NCI-H526 treated with DMSO at 0.1 percent for 48 hours (cell line): ENCODE data around the gene DRG2.

ENCODE experiments used
- DNase-seq: peaks from one replicate; lab custom pipeline; 2025; lab: John Stamatoyannopoulos, UW

DRG2 gene

DNA sequence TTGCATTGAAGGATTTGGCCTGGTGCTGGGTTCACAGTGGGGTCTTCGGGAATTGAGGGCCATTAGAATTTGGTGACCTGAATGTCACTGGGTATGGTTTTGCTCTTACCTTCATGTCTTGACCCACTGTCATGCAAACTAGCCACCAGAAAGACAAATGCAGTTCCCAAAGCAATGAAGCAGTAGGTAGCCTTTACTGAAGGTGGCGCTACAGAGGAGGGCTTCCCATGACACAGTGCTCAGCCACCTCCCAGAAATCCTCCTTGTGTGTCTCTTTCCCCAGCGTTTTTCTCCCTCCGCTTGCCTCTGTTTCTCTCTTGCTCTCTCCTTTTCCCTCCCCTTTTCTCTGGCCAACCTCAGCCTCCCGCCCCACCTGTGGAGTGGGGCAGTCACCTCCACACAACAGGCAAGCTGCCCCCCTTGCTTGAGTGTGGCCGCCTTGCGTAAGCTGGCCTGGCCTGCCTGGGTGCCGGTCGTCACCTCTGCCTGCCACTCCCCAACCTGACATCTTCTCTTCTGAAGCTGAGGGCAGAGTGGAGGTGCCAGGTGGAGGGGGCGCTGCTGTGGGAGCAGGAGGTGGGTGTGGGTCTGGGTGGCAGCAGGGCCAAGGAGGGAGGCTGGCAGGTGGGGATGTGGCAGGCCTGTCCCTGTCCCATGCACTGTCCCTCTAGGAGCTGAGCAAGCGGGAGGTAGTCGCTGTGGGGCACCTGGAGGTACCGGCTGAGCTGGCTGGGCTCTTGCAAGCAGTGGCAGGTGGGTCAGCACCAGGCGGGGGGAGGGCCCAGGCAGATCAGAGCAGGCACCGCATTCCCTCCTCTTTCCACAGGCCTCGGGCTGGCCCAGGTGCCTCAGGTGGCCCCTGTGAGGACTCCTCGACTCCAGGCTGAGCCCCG is 55.5 kb downstream of the DRG2 start:
- no peak for DNase-seq

DNA sequence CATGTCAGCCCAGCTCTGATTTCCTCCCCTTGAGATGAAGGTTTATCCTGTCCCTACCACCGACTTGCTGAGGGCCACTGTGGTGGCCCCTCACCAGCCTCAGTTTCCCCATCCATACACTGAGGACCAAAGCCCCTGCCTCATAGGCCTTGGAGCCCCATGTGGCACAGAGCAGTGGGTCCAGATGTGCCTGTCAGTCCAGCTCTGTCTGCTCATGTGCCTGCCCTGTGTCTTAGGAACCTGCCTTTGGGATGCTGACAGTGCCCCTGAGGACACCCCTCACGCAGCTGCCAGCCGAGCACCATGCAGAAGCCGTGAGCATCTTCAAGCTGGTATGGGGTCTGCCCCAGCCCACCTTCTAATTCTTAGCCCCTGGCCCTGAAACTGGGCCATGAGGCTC is 56.5 kb downstream of the DRG2 start:
- DNase-seq: no peak

DNA sequence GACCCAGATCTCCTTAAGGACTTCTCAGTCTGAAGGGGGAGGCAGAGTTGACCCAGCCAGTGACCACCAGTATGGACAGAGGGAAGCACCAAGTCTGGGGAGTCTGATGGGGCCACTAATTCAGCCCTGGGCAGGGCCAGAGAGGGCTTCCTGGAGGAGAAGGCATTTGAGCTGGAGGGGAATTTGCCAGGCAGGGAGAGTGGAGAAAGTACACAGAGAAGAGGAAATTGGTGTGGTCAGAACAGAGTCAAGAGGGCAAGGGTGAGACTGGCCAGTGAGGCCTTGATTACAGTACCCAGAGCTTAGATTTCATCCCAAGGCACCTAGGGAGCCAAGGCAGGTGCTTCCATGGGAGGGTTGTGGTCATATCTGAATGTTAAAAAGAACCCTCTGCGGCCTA is 57.1 kb downstream of the DRG2 start:
- no peak for DNase-seq

DNA sequence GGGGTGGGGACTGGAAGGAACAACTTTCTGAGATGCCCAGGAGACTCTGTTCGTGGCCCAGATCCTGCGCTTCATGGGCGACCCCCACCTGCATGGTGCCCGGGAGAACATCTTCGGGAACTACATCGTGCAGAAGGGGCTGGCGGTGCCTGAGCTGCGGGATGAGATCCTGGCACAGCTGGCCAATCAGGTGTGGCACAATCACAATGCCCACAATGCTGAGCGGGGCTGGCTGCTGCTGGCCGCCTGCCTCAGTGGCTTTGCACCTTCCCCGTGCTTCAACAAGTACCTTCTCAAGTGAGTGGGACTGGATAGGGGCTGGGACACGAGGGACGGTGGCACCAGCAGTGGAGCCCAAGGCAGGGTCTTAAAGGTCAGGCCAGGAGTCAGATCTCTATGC is 58.1 kb downstream of the DRG2 start:
- no peak for DNase-seq

DNA sequence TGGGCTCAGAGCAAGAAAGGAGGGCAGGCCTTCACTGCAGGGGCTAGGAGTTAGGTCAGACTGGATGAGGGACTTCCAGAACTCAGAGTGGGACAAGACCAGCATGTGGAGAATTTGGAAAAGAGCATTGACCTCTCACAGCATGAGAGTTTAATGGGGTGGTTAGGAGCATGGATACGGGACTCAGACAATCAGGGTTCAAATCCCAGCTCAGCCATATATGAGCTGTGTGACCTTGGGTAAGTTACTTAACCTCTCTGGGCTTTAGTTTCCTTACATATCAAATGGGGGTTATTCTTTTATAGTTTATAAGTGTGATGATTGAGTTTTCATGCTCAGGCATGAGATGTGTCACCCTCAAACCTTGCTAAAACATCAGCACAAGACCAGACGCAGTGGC is 58.5 kb downstream of the DRG2 start:
- DNase-seq: no peak

DNA sequence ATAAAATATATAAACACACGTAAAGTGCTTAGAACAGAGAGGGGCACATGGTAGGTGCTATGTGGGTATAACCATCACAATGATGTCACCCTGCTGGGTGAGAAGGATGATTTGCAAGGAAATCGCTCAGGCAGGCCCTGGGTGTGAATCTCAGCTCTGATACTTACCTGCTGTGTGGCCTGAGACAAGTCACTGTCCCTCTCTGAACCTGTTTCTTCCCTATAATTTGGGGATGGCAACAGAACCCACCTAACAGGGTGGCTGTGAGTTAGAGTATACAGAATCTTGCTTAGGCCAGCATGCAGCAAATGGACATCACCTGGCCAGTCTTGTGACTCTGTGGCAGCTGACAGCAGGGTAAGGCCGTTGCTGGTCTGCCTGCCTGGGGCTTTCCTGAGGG is 59.2 kb downstream of the DRG2 start:
- DNase-seq: no peak

DNA sequence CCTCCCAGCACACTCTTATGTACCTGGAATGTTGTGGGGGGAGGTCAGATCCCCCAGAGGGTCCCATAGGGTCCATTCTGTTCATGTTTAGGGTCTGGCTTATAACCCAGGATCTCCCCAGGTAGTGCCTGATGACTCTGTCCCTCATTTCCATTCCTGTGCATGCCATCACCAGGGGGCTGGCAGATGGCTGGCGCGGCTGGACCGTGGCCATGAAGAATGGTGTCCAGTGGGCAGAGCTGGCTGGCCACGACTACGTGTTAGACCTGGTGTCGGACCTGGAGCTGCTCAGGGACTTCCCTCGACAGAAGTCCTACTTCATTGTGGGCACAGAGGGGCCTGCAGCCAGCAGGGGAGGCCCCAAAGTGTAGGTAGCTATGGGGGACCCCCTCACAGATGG is 60.8 kb downstream of the DRG2 start:
- DNase-seq: no peak

DNA sequence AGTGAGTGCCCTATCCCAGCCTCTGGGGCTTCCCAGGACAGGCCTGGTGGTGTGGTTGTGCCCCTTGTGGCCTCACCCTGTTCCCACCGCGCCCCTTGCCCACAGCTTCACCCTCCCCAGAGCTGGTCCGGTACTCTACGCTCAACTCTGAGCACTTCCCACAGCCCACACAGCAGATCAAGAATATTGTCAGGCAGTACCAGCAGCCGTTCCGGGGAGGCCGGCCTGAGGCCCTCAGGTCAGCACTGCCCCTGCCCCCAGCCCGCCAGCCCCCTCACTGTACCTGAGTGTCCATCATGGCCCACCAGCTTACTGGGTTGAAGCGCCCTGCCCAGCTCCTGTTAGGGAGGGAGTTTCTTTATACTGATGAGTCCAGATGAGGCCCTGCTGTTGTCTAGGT is 63.5 kb downstream of the DRG2 start:
- DNase-seq: no peak

DNA sequence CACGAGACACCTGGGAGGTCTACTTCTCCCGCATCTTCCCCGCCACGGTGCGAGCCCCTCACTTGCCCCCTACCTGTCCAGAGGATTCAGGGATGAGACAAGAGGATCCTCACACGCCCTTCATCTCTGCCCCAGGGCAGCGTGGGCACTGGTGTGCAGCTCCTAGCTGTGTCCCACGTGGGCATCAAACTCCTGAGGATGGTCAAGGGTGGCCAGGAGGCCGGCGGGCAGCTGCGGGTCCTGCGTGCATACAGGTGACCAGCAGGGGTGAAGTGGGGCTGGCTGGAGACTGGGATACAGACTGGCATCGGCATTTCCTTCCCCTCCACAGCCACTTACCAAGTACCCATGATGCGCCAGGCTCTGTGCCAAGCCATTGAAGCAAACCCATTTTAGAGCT is 67.4 kb downstream of the DRG2 start:
- no peak for DNase-seq

DNA sequence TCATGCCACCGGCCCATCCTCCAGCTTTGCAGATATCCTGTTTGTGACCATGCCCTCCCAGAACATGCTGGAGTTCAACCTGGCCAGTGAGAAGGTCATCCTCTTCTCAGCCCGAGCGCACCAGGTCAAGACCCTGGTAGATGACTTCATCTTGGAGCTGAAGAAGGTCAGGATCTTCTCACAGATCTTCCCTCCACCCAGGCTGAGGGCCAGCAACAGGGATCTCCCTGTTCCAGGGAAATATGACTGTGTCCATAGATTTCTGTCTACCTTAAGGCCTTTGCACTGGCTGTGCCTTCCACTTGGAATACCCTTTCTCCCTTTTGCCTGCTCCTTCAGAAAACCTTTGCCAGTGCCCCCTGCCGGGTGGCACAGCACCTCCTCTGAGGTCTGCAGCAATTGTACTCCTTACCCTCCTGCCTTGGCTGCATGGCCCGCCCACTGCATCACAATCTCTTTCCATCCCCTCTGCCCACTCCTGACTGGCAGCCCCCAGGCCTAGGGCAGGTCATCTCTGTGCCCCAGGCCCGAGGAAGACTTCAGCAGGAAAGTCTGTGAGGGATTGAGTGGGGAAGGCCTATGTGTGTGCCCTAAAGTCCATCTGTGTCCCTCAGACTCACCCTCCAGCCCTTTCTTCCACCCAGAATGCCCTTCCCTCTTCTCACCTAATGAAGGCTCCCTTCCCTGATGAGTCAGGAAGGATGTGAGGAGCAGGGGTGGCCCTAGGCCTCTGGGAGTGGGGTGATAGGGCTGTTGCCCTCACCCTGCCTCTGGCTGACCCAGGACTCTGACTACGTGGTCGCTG is 68.6 kb downstream of the DRG2 start:
- DNase-seq: no peak

DNA sequence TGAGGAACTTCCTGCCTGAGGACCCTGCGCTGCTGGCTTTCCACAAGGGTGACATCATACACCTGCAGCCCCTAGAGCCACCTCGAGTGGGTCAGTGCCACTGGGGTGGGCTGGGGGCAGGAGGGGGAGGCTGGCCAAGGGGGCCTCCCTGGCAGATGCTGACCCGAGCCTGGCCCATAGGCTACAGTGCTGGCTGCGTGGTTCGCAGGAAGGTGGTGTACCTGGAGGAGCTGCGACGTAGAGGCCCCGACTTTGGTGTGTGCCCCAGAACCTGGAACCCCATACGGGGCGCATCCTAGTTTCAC is 69.2 kb downstream of the DRG2 start:
- DNase-seq: no peak
